Retinal pigment epithelial cell (primary cell): ENCODE data around the gene KISS1.
"Not testable (repeated sequence)": the region's sequence is repeated elsewhere in the genome, so short reads cannot be mapped to it uniquely, and the experiment has no call there.

ENCODE experiments used
- DNase-seq: peaks from one replicate; pipeline ENCODE4 v3.0.0-alpha.2; 2010; ENCODE audit warnings: low read depth
- H3K4me3 ChIP-seq: 2 replicates; pipeline ENCODE4 v1.5.1; 2011; ENCODE audit warnings: mild to moderate bottlenecking, low read length, control low read depth, moderate library complexity
- TF ChIP-seq, protein P1 (sequence below): conservative IDR thresholded peaks from 2 replicates; pipeline ENCODE4 v1.5.1; 2011; ENCODE audit warnings: low read depth, low read length, control low read depth, inconsistent platforms

The KISS1 gene, protein sequence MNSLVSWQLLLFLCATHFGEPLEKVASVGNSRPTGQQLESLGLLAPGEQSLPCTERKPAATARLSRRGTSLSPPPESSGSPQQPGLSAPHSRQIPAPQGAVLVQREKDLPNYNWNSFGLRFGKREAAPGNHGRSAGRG

DNA sequence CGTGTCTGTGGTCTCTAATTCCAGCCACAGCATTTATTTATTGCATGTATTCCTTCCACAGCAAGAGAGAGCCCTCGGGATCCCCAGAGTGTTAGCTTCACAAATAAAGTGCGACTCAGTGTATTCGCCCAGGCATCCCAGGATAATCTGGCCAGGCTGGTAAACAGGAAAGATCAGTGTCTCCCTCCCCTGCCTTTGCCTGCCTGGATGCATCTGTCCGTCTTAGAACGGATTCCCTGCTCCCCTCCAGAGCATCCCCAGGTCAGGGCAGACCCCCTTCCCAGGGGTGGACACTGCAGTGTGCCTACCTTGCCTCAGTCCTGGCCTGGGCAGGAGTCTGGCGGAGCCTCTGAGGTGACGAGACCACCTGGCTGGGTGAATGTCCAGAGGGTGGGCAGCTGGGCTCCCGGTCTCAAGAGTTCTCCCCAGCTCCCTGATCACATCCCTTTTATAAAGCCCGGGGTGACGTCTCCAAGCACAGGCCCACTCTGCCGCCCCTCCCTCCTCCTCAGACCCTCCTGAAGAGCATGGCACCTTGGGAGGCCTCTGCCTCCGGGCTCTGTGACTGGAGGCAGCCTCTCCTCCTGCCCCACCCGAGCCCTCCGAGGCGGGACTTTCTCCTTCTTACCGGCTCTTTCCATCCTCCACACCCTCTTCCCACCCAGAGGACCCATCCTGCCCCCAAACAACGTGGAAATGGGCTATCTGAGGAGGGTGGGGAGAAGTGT is at the start of gene KISS1:
Gene KISS1, minus strand, starts transcription at position 424 of the 728 bp plus-strand sequence. CDS start 3,615 bp downstream, outside the sequence.
- TF ChIP-seq, protein P1, sequence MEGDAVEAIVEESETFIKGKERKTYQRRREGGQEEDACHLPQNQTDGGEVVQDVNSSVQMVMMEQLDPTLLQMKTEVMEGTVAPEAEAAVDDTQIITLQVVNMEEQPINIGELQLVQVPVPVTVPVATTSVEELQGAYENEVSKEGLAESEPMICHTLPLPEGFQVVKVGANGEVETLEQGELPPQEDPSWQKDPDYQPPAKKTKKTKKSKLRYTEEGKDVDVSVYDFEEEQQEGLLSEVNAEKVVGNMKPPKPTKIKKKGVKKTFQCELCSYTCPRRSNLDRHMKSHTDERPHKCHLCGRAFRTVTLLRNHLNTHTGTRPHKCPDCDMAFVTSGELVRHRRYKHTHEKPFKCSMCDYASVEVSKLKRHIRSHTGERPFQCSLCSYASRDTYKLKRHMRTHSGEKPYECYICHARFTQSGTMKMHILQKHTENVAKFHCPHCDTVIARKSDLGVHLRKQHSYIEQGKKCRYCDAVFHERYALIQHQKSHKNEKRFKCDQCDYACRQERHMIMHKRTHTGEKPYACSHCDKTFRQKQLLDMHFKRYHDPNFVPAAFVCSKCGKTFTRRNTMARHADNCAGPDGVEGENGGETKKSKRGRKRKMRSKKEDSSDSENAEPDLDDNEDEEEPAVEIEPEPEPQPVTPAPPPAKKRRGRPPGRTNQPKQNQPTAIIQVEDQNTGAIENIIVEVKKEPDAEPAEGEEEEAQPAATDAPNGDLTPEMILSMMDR = no peak
- DNase-seq = no peak
- H3K4me3 ChIP-seq = no peak within 1 kb of the TSS

DNA sequence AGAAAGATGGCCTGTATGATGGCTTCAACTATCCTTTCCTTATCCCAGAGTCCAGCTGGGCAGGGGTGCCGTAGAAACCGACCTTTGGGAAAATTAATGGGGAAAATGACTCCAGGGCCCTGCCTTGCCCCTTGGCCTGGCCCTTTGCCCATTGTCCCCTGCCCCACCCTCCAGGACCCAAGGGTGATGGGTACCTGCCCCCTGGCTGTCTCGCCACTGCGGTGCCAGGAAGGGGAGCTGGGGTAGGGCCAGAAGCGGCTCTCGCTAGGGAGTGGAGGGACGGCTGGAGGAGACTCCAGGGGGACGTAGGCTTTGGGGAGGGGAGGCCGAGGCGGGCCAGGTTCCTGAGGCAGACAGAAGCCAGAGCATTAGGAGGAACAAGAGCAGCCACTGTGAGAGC is 46.6 kb upstream of the KISS1 start:
- no peak overlapping the region for H3K4me3 ChIP-seq
- DNase-seq = no peak
- TF ChIP-seq, protein P1 = no peak

DNA sequence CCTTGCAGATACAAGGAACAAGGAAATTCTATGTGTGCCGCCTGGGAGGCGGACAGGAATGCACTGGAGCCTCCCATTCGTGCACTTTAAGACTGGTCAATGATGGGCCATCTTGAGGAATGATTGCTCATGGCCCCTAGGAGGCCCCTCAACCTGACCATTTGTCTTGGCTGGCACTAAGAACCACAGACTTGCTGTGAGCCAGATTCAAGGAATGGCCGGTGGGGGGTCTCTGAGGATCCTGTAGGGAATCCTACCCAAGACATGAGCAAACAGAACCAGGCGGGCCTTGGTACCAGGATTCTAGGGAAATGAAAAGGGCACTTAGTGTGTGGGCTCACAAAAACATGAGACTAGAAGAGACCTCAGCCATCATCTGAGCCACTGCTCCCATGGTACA is 45.6 kb upstream of the KISS1 start:
- no peak for DNase-seq
- no peak overlapping the region for H3K4me3 ChIP-seq
- TF ChIP-seq, protein P1 = no peak

DNA sequence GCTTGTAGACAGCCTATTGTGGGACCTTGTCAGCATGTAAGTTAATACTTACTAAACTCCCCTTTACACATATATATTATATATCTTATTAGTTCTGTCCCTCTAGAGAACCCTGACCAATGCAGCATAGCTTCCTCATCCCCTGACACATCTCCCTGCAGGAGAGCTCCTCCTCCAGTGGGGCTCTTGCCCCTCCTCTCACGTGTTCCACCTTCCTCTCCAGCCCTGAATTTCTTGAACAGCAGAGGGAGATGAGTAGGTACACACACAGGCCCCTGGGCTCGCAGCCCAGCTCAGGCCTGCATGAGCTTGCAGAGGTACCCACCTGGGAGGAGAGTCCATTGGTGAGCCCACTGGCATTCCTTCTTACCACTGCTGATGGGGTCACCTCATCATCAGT is 44.8 kb upstream of the KISS1 start:
- no peak overlapping the region for H3K4me3 ChIP-seq
- TF ChIP-seq, protein P1 = no peak
- DNase-seq = no peak

DNA sequence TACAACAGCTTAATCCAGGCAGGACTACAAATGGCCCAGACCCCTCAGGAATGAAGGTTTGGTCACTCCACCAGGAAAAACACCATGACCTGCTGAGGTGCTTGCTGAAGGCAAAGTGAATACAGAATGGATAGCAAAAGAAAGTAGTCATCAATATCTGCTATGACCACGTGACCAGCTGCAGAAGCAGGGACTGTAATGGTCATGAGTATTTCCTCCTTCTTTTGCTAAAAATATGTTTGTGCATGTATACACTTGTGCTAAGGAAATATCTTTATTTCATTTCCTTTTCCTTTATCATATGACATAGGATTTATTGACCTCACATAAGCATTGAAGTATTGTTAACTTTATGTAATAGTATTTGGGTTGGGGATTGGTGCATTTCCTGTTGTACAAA is 43.9 kb upstream of the KISS1 start:
- TF ChIP-seq, protein P1 = no peak
- no peak for DNase-seq

DNA sequence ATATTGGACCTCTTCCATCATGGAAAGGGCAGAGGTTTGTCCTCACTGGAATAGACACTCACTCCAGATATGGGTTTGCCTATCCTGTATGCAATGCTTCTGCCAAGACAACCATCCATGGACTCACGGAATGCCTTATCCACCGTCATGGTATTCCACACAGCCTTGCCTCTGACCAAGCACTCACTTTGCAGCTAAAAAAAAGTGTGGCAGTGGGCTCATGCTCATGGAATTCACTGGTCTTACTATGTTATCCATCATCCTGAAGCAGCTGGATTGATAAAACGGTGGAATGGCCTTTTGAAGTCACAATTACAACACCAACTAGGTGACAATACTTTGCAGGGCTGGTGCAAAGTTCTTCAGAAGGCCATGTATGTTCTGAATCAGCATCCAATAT is 43.1 kb upstream of the KISS1 start:
- not testable (repeated sequence) for H3K4me3 ChIP-seq, DNase-seq

More for the DNA sequence above, 43.9 kb upstream of the KISS1 start:
- H3K4me3 ChIP-seq = no peak overlapping the region

DNA sequence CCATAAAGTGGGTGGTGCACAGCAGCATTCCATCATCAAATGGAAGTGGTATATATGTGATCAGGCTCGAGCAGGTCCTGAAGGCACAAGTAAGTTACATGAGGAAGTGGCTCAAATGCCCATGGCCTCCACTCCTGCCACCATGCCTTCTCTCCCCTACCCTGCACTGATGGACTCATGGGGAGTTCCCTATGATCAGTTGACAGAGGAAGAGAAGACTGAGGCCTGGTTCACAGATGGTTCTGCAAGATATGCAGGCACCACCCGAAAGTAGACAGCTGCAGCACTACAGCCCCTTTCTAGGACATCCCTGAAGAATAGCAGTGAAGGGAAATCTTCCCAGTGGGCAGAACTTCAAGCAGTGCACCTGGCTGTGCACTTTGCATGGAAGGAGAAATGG is 42.2 kb upstream of the KISS1 start:
- H3K4me3 ChIP-seq, DNase-seq: not testable (repeated sequence)

DNA sequence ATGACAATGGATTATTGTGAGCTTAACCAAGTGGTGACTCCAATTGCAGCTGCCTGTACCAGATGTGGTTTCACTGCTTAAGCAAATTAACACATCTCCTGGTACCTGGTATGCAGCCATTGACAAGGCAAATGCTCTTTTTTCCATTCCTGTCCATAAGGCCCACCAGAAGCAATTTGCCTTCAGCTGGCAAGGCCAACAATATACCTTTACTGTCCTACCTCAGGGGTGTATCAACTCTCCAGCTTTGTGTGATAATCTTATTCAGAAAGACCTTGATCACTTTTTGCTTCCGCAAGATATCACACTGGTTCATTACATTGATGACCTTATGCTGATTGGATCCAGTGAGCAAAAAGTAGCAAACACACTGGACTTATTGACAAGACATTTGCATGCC is 41.2 kb upstream of the KISS1 start:
- H3K4me3 ChIP-seq, DNase-seq: not testable (repeated sequence)
